Measurements from ENCODE around the gene TRIM28.

The TRIM28 gene

GRCh38 chr19:58519355-58520256, 24.3 kb upstream of the TRIM28 start, which contains the start of gene ZBTB45:
TSS of gene ZBTB45 (minus strand) at chr19:58519810. CDS start at chr19:58517673, 2,137 bp downstream.
- peak within 1 kb of the TSS; percentile 99 for H3K4ac ChIP-seq (ENCODE audit: low read length)
- peak within 1 kb of the TSS; percentile 98 for H3K23ac ChIP-seq (ENCODE audit: low read depth, low read length, poor library complexity)
- H3K14ac ChIP-seq (ENCODE audit: low read length) = peak within 1 kb of the TSS; percentile 85
- H3K4me1 ChIP-seq (ENCODE audit: control insufficient read depth in 2 of 2, insufficient read depth in 1 of 2, low read depth in 1 of 2, low read length in 2 of 2) = peaks cover 9 to 12% of the 10 kb centered on the region in 2 donors
- no peaks in the 10 kb centered on the region for H3K9me3 ChIP-seq (replicated peaks in 1 of 2; ENCODE audit: control insufficient read depth in 2 of 2, insufficient read depth in 1 of 2, low read depth in 1 of 2, low read length in 2 of 2)
- H2BK120ac ChIP-seq (ENCODE audit: low read depth, low read length) = peak within 1 kb of the TSS; percentile 72
- H4K8ac ChIP-seq (ENCODE audit: low read depth, low read length) = no peak within 1 kb of the TSS
- H2AK5ac ChIP-seq (ENCODE audit: low read depth, low read length) = peak within 1 kb of the TSS; percentile 99
- H2BK15ac ChIP-seq (ENCODE audit: low read length) = peak within 1 kb of the TSS; percentile 75
- peak; percentile 90 for DNase-seq (ENCODE audit: low spot score)
- no peaks in the 10 kb centered on the region for H3K27me3 ChIP-seq (ENCODE audit: control insufficient read depth in 3 of 3, insufficient read depth in 3 of 3, low read depth in 1 of 3, low read length in 3 of 3)
- peak within 1 kb of the TSS; percentile 94 for H3K27ac ChIP-seq (replicated peaks; ENCODE audit: low read length)
- peaks cover 14% of the 10 kb centered on the region for H3K79me1 ChIP-seq (ENCODE audit: low read depth, low read length)
- H3K36me3 ChIP-seq (replicated peaks in 1 of 2; ENCODE audit: control insufficient read depth in 2 of 2, insufficient read depth in 2 of 2, low read length in 2 of 2) = peaks cover 19 to 27% of the 10 kb centered on the region in 2 donors
- peak within 1 kb of the TSS; percentile 99 for H3K9ac ChIP-seq (ENCODE audit: low read depth, low read length, poor library complexity)
- H3K4me3 ChIP-seq (ENCODE audit: low read length in 2 of 2) = peak within 1 kb of the TSS; percentile 53 to 89
- WGBS, 2 donors (ENCODE audit: extremely low coverage in 2 of 2, insufficient read length in 2 of 2, insufficient replicate concordance in 1 of 2) = no CpG with 5 or more reads among the region's 87 CpGs
- H3K4me2 ChIP-seq (ENCODE audit: insufficient read depth, low read length, poor library complexity, severe bottlenecking) = peak within 1 kb of the TSS; percentile 85
- peak within 1 kb of the TSS; percentile 93 for H2BK5ac ChIP-seq (ENCODE audit: low read length)
- H2AFZ ChIP-seq (ENCODE audit: low read length) = peak within 1 kb of the TSS; percentile 90
- peak within 1 kb of the TSS; percentile 58 for H2BK12ac ChIP-seq (ENCODE audit: low read length)
- peak within 1 kb of the TSS; percentile 85 for H4K91ac ChIP-seq (ENCODE audit: low read depth, low read length, poor library complexity)
- H3K18ac ChIP-seq (ENCODE audit: low read length) = peak within 1 kb of the TSS; percentile 99

GRCh38 chr19:58520257-58520599, 23.6 kb upstream of the TRIM28 start:
- H3K9ac ChIP-seq (ENCODE audit: low read depth, low read length, poor library complexity) = peak overlapping the region; percentile 99
- H3K14ac ChIP-seq (ENCODE audit: low read length) = no peak overlapping the region
- peak overlapping the region; percentile 98 for H3K23ac ChIP-seq (ENCODE audit: low read depth, low read length, poor library complexity)
- peak overlapping the region; percentile 85 for H3K4me2 ChIP-seq (ENCODE audit: insufficient read depth, low read length, poor library complexity, severe bottlenecking)
- H3K27ac ChIP-seq (replicated peaks; ENCODE audit: low read length) = peak overlapping the region; percentile 94
- H3K18ac ChIP-seq (ENCODE audit: low read length) = peak overlapping the region; percentile 99
- H2AK5ac ChIP-seq (ENCODE audit: low read depth, low read length) = peak overlapping the region; percentile 32
- no peak overlapping the region for H2BK15ac ChIP-seq (ENCODE audit: low read length)
- no peak overlapping the region for H4K91ac ChIP-seq (ENCODE audit: low read depth, low read length, poor library complexity)
- no CpG with 5 or more reads among the region's 7 CpGs for WGBS, 2 donors (ENCODE audit: extremely low coverage in 2 of 2, insufficient read length in 2 of 2, insufficient replicate concordance in 1 of 2)
- peak overlapping the region; percentile 53 to 89 for H3K4me3 ChIP-seq (ENCODE audit: low read length in 2 of 2)
- no peak for DNase-seq (ENCODE audit: low spot score)
- peaks cover 14% of the 10 kb centered on the region for H3K79me1 ChIP-seq (ENCODE audit: low read depth, low read length)
- H3K4me1 ChIP-seq (ENCODE audit: control insufficient read depth in 2 of 2, insufficient read depth in 1 of 2, low read depth in 1 of 2, low read length in 2 of 2) = peaks cover 9 to 11% of the 10 kb centered on the region in 2 donors
- H2AFZ ChIP-seq (ENCODE audit: low read length) = peak overlapping the region; percentile 90
- H3K4ac ChIP-seq (ENCODE audit: low read length) = no peak overlapping the region
- no peak overlapping the region for H4K8ac ChIP-seq (ENCODE audit: low read depth, low read length)
- peaks cover 19 to 23% of the 10 kb centered on the region in 2 donors for H3K36me3 ChIP-seq (replicated peaks in 1 of 2; ENCODE audit: control insufficient read depth in 2 of 2, insufficient read depth in 2 of 2, low read length in 2 of 2)
- no peak overlapping the region for H2BK12ac ChIP-seq (ENCODE audit: low read length)
- H3K9me3 ChIP-seq (replicated peaks in 1 of 2; ENCODE audit: control insufficient read depth in 2 of 2, insufficient read depth in 1 of 2, low read depth in 1 of 2, low read length in 2 of 2) = no peaks in the 10 kb centered on the region
- H3K27me3 ChIP-seq (ENCODE audit: control insufficient read depth in 3 of 3, insufficient read depth in 3 of 3, low read depth in 1 of 3, low read length in 3 of 3) = peaks cover 0 to 4% (median 0%) of the 10 kb centered on the region in 3 experiments
- H2BK5ac ChIP-seq (ENCODE audit: low read length) = peak overlapping the region; percentile 93
- peak overlapping the region; percentile 44 for H2BK120ac ChIP-seq (ENCODE audit: low read depth, low read length)

GRCh38 chr19:58521651-58522050, 22.2 kb upstream of the TRIM28 start:
- Histone ChIP-seq H3K9me3 (replicated peaks in 1 of 2; ENCODE audit: control insufficient read depth in 2 of 2, insufficient read depth in 1 of 2, low read depth in 1 of 2, low read length in 2 of 2) (no peaks in the 10 kb centered on the region), H2BK12ac (ENCODE audit: low read length) (no peak overlapping the region), H2BK120ac (ENCODE audit: low read depth, low read length) (no peak overlapping the region), H3K79me1 (ENCODE audit: low read depth, low read length) (peaks cover 12% of the 10 kb centered on the region), H3K27me3 (ENCODE audit: control insufficient read depth in 3 of 3, insufficient read depth in 3 of 3, low read depth in 1 of 3, low read length in 3 of 3) (peaks cover 0 to 6% (median 0%) of the 10 kb centered on the region in 3 experiments), H3K4ac (ENCODE audit: low read length) (no peak overlapping the region), H3K4me3 (ENCODE audit: low read length in 2 of 2) (no peak overlapping the region), H3K23ac (ENCODE audit: low read depth, low read length, poor library complexity) (no peak overlapping the region), H2BK5ac (ENCODE audit: low read length) (no peak overlapping the region), H4K91ac (ENCODE audit: low read depth, low read length, poor library complexity) (no peak overlapping the region), H3K36me3 (replicated peaks in 1 of 2; ENCODE audit: control insufficient read depth in 2 of 2, insufficient read depth in 2 of 2, low read length in 2 of 2) (peaks cover 8 to 11% of the 10 kb centered on the region in 2 donors), H2AK5ac (ENCODE audit: low read depth, low read length) (no peak overlapping the region), H3K9ac (ENCODE audit: low read depth, low read length, poor library complexity) (no peak overlapping the region), H2AFZ (ENCODE audit: low read length) (no peak overlapping the region), H3K27ac (replicated peaks; ENCODE audit: low read length) (no peak overlapping the region), H4K8ac (ENCODE audit: low read depth, low read length) (no peak overlapping the region), H3K14ac (ENCODE audit: low read length) (no peak overlapping the region), H3K18ac (ENCODE audit: low read length) (no peak overlapping the region), H3K4me2 (ENCODE audit: insufficient read depth, low read length, poor library complexity, severe bottlenecking) (no peak overlapping the region), H2BK15ac (ENCODE audit: low read length) (no peak overlapping the region), H3K4me1 (ENCODE audit: control insufficient read depth in 2 of 2, insufficient read depth in 1 of 2, low read depth in 1 of 2, low read length in 2 of 2) (peaks cover 8 to 9% of the 10 kb centered on the region in 2 donors)
- DNase-seq (ENCODE audit: low spot score) = no peak
- WGBS, 2 donors (ENCODE audit: extremely low coverage in 2 of 2, insufficient read length in 2 of 2, insufficient replicate concordance in 1 of 2) = no CpG with 5 or more reads among the region's 4 CpGs

GRCh38 chr19:58522709-58523108, 21.2 kb upstream of the TRIM28 start:
- Histone ChIP-seq H2BK120ac (ENCODE audit: low read depth, low read length) (no peak overlapping the region), H3K27me3 (ENCODE audit: control insufficient read depth in 3 of 3, insufficient read depth in 3 of 3, low read depth in 1 of 3, low read length in 3 of 3) (peaks cover 0 to 6% (median 0%) of the 10 kb centered on the region in 3 experiments), H3K27ac (replicated peaks; ENCODE audit: low read length) (no peak overlapping the region), H3K79me1 (ENCODE audit: low read depth, low read length) (peaks cover 4% of the 10 kb centered on the region), H3K36me3 (replicated peaks in 1 of 2; ENCODE audit: control insufficient read depth in 2 of 2, insufficient read depth in 2 of 2, low read length in 2 of 2) (peaks cover 0 to under 1% of the 10 kb centered on the region in 2 donors), H3K9me3 (replicated peaks in 1 of 2; ENCODE audit: control insufficient read depth in 2 of 2, insufficient read depth in 1 of 2, low read depth in 1 of 2, low read length in 2 of 2) (no peaks in the 10 kb centered on the region), H2BK5ac (ENCODE audit: low read length) (no peak overlapping the region), H2BK12ac (ENCODE audit: low read length) (no peak overlapping the region), H4K91ac (ENCODE audit: low read depth, low read length, poor library complexity) (no peak overlapping the region), H2BK15ac (ENCODE audit: low read length) (no peak overlapping the region), H3K18ac (ENCODE audit: low read length) (no peak overlapping the region), H3K14ac (ENCODE audit: low read length) (no peak overlapping the region), H3K4me3 (ENCODE audit: low read length in 2 of 2) (no peak overlapping the region), H2AK5ac (ENCODE audit: low read depth, low read length) (no peak overlapping the region), H3K4me1 (ENCODE audit: control insufficient read depth in 2 of 2, insufficient read depth in 1 of 2, low read depth in 1 of 2, low read length in 2 of 2) (peaks cover 8 to 9% of the 10 kb centered on the region in 2 donors), H3K23ac (ENCODE audit: low read depth, low read length, poor library complexity) (peak overlapping the region; percentile 4), H3K4ac (ENCODE audit: low read length) (no peak overlapping the region), H4K8ac (ENCODE audit: low read depth, low read length) (no peak overlapping the region), H3K4me2 (ENCODE audit: insufficient read depth, low read length, poor library complexity, severe bottlenecking) (no peak overlapping the region), H2AFZ (ENCODE audit: low read length) (no peak overlapping the region), H3K9ac (ENCODE audit: low read depth, low read length, poor library complexity) (no peak overlapping the region)
- DNase-seq (ENCODE audit: low spot score) = no peak
- WGBS, 2 donors (ENCODE audit: extremely low coverage in 2 of 2, insufficient read length in 2 of 2, insufficient replicate concordance in 1 of 2) = no CpG with 5 or more reads among the region's 3 CpGs
